NB4 (cell line): Measurements from ENCODE around the gene PPAT.

Experiments
- DNase-seq: peaks from one replicate; pipeline ENCODE4 v3.0.0; 2010; ENCODE audit warnings: low read depth
- H3K4me3 ChIP-seq: one replicate; pipeline ENCODE4 v1.5.1; 2011; ENCODE audit warnings: mild to moderate bottlenecking, low read depth, low read length, moderate library complexity
- MAX ChIP-seq: IDR thresholded peaks from 2 replicates; pipeline ENCODE4 v1.6.1; 2011; ENCODE audit warnings: low read depth, low read length
- MYC ChIP-seq: IDR thresholded peaks from 2 replicates; pipeline ENCODE4 v1.6.1; 2011; ENCODE audit warnings: low read depth, low read length
- POLR2A ChIP-seq: IDR thresholded peaks from 2 replicates; pipeline ENCODE4 v1.6.1; 2011; ENCODE audit warnings: mild to moderate bottlenecking; ENCODE audit not compliant: insufficient read length; ENCODE audit errors: extremely low read depth
- TF ChIP-seq, protein P1 (sequence below): IDR thresholded peaks from one replicate; pipeline ENCODE4 v1.5.1; 2012; ENCODE audit warnings: low read depth, low read length

The PPAT gene

GRCh38 chr4:56430203-56430602 is 5.2 kb downstream of the PPAT start:
- DNase-seq, result no peak
- peak overlapping the region; percentile 8 for H3K4me3 ChIP-seq
- TF ChIP-seq, protein P1, sequence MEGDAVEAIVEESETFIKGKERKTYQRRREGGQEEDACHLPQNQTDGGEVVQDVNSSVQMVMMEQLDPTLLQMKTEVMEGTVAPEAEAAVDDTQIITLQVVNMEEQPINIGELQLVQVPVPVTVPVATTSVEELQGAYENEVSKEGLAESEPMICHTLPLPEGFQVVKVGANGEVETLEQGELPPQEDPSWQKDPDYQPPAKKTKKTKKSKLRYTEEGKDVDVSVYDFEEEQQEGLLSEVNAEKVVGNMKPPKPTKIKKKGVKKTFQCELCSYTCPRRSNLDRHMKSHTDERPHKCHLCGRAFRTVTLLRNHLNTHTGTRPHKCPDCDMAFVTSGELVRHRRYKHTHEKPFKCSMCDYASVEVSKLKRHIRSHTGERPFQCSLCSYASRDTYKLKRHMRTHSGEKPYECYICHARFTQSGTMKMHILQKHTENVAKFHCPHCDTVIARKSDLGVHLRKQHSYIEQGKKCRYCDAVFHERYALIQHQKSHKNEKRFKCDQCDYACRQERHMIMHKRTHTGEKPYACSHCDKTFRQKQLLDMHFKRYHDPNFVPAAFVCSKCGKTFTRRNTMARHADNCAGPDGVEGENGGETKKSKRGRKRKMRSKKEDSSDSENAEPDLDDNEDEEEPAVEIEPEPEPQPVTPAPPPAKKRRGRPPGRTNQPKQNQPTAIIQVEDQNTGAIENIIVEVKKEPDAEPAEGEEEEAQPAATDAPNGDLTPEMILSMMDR, result no peak
- TF ChIP-seq MYC (no peak), MAX (no peak), POLR2A (no peak)

- DNase-seq, result no peak
- no peak for TF ChIP-seq MAX
- TF ChIP-seq POLR2A, result no peak
- TF ChIP-seq, protein P1, result no peak
- no peak for TF ChIP-seq MYC
- no peak overlapping the region for H3K4me3 ChIP-seq
Measured at GRCh38 chr4:56427179-56427578, 8.2 kb downstream of the PPAT start.

DNA sequence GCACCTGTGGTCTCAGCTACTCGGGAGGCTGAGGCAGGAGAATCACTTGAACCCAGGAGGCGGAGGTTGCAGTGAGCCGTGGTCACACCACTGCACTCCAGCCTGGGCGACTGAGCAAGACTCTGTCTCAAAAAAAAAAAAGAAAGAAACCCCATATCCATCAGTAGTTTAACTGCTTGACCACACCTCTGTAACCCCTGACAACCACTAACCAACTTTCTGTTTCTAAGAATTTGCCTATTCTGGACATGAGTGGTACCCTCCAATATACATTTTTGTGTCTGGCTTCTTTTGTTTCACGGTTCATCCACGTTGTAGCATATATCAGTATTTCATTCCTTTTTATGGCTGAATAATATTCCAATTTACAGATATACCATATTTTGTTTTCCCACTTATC is 9.1 kb downstream of the PPAT start:
- DNase-seq, result no peak
- TF ChIP-seq, protein P1, result no peak
- TF ChIP-seq POLR2A (no peak), MYC (no peak), MAX (no peak)
- no peak overlapping the region for H3K4me3 ChIP-seq

DNA sequence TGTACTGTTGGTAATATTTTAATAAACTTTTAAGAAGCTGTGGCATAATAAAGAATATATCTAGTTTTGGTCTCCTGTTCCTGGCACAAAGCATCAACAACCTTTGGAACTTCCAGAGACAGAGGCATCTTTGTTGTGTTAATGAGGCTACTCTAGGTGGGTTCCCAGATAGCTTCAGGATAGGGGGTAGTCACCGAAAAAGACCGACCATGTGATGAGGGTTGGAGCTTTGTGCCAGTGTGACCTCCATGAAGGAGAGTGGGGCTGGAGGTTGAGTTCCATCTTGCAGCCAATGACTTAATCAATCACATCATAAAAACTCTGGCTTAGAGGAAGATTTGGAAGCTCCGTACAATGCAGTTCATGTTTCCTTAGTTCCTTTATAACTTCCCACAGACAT is 9.9 kb downstream of the PPAT start:
- DNase-seq, result no peak
- TF ChIP-seq, protein P1, result no peak
- TF ChIP-seq MYC (no peak), POLR2A (no peak), MAX (no peak)
- no peak overlapping the region for H3K4me3 ChIP-seq

- H3K4me3 ChIP-seq, result no peak overlapping the region
- peak; percentile 51 for DNase-seq
- TF ChIP-seq, protein P1, result peak; percentile 57
- TF ChIP-seq MAX, result no peak
Measured at GRCh38 chr4:56424697-56425514, 10.5 kb downstream of the PPAT start.
